Measurements from ENCODE around the gene KRTAP4-6. TPM values are rescaled to one million over a fixed set of nuclear protein-coding genes. Genes with fewer than 3 reads are reported as not detected.
"Not testable (repeated sequence)": the region's sequence is repeated elsewhere in the genome, so short reads cannot be mapped to it uniquely, and the experiment has no call there.

KRTAP4-6 gene
- total RNA-seq, 1 experiment from 2014 or later: not detected

GRCh38 chr17:41119696-41120690 lies 20.4 kb downstream of the KRTAP4-6 start:
- H3K4me1 ChIP-seq (ENCODE audit: insufficient read depth, low read length): peaks cover 10% of the 10 kb centered on the region
- POLR2A ChIA-PET (ENCODE audit: unreplicated experiment); BruUV-seq (replicated peaks); H3K9me2 ChIP-seq (replicated peaks; ENCODE audit: low read length); H3K79me2 ChIP-seq (ENCODE audit: low read length); H3K4me3 ChIP-seq (ENCODE audit: low read length); H3K9ac ChIP-seq (ENCODE audit: low read length); intact Hi-C loops (cut with micrococcal nuclease); H2AFZ ChIP-seq (ENCODE audit: low read length); H3K4me2 ChIP-seq (ENCODE audit: low read length); CTCF ChIA-PET; H3K9me3 ChIP-seq (ENCODE audit: low read length); H3F3A ChIP-seq (ENCODE audit: low read length, unreplicated experiment); H4K20me1 ChIP-seq (ENCODE audit: low read length); H3K27me3 ChIP-seq (ENCODE audit: low read length); H3K36me3 ChIP-seq (ENCODE audit: low read depth, low read length): not testable (repeated sequence)
- DNase-seq (peak; percentile 72), ATAC-seq (peak; percentile 81)
- H3K27ac ChIP-seq (ENCODE audit: low read length): peak overlapping the region; percentile 21

DNA sequence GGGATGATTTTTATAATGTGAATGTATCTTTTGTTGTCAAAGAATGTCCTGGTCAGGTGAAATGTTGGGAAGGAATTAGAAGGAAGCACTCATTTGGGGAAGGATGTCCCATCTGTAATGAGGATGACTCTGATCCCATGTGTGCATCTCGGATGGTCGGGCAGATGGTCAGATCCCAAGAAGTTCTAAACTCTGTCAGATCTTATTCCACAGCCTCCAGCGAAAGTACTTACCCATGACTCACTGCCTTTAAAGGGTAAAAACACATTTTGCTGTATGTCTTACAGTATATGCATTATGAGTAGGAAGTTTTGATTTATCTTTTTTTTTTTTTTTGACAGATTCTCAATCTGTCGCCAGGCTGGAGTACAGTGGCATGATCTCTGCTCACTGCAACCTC lies 21.6 kb downstream of the KRTAP4-6 start:
- Histone ChIP-seq H3K4me1 (ENCODE audit: insufficient read depth, low read length) (peaks cover 10% of the 10 kb centered on the region), H2AFZ (ENCODE audit: low read length) (0 out of 2 replicates have a peak overlapping the region, but pooled peaks have one; percentile 40), H3K9me3 (ENCODE audit: low read length) (no peaks in the 10 kb centered on the region), H3K79me2 (ENCODE audit: low read length) (no peaks in the 10 kb centered on the region), H3K9ac (ENCODE audit: low read length) (no peak overlapping the region), H3F3A (ENCODE audit: low read length, unreplicated experiment) (no peaks in the 10 kb centered on the region), H3K4me3 (ENCODE audit: low read length) (no peak overlapping the region), H3K27me3 (ENCODE audit: low read length) (no peaks in the 10 kb centered on the region), H3K27ac (ENCODE audit: low read length) (peak overlapping the region; percentile 12; the same call in 1 of the 2 replicates), H3K9me2 (replicated peaks; ENCODE audit: low read length) (no peaks in the 10 kb centered on the region), H3K36me3 (ENCODE audit: low read depth, low read length) (no peaks in the 10 kb centered on the region), H3K4me2 (ENCODE audit: low read length) (no peak overlapping the region), H4K20me1 (ENCODE audit: low read length) (no peaks in the 10 kb centered on the region)
- BruUV-seq (replicated peaks): no TSS peak
- ATAC-seq (peak; percentile 79), DNase-seq (peak; percentile 60)
- ChIA-PET CTCF (no interaction called here), POLR2A (ENCODE audit: unreplicated experiment) (no interaction called here)
- intact Hi-C loops (cut with micrococcal nuclease): no loop called here
- TF ChIP-seq CTCF (conservative IDR thresholded peaks at IDR 0.05; ENCODE audit: low read depth, low read length) (no peak), EZH2phosphoT487 (IDR thresholded peaks at IDR 0.05; ENCODE audit: borderline replicate concordance, low read length) (no peak), EZH2 (IDR thresholded peaks at IDR 0.05; ENCODE audit: low read length, unreplicated experiment) (no peak)

GRCh38 chr17:41117846-41118386 lies 22.4 kb downstream of the KRTAP4-6 start, which contains the start of gene KRTAP4-11:
Gene KRTAP4-11 (minus strand): TSS chr17:41118373. CDS start chr17:41118315, 58 bp downstream.
- H3K9me3 ChIP-seq (ENCODE audit: low read length); POLR2A ChIA-PET (ENCODE audit: unreplicated experiment); H3K27me3 ChIP-seq (ENCODE audit: low read length); H3K9me2 ChIP-seq (replicated peaks; ENCODE audit: low read length); H3K79me2 ChIP-seq (ENCODE audit: low read length); H3K9ac ChIP-seq (ENCODE audit: low read length); DNase-seq; H3K4me3 ChIP-seq (ENCODE audit: low read length); ATAC-seq; H3K36me3 ChIP-seq (ENCODE audit: low read depth, low read length); H4K20me1 ChIP-seq (ENCODE audit: low read length); H3F3A ChIP-seq (ENCODE audit: low read length, unreplicated experiment); H3K4me2 ChIP-seq (ENCODE audit: low read length); CTCF ChIA-PET; intact Hi-C loops (cut with micrococcal nuclease); BruUV-seq (replicated peaks): not testable (repeated sequence)
- peak within 1 kb of the TSS; percentile 12; the same call in 1 of the 2 replicates for H3K27ac ChIP-seq (ENCODE audit: low read length)
- H3K4me1 ChIP-seq (ENCODE audit: insufficient read depth, low read length): peaks cover 10% of the 10 kb centered on the region
- H2AFZ ChIP-seq (ENCODE audit: low read length): 0 out of 2 replicates have a peak within 1 kb of the TSS, but pooled peaks have one; percentile 40
